KMS-11 (cell line): Measurements from ENCODE around the gene PIK3C2B.

ENCODE experiments used
- H2AFZ ChIP-seq: fragments of 200-600 bp; sonication (generic); 2 replicates; pipeline ENCODE4 v1.6.1; 2016; ENCODE audit warnings: antibody characterized with exemption, mixed run types, low read depth
- H3K27ac ChIP-seq: fragments of 200-600 bp; sonication (generic); 2 replicates; pipeline ENCODE4 v1.6.1; 2016; ENCODE audit warnings: mild to moderate bottlenecking, mixed run types
- H3K27me3 ChIP-seq: fragments of 200-600 bp; sonication (generic); 2 replicates; pipeline ENCODE4 v1.6.1; 2017; ENCODE audit warnings: mild to moderate bottlenecking, low read depth, mixed run types, moderate library complexity; ENCODE audit not compliant: insufficient read depth
- H3K36me3 ChIP-seq: fragments of 200-600 bp; sonication (generic); 2 replicates; pipeline ENCODE4 v1.6.1; 2017; ENCODE audit warnings: mild to moderate bottlenecking, mixed run types; ENCODE audit not compliant: insufficient read depth
- H3K4me1 ChIP-seq: fragments of 200-600 bp; sonication (generic); 2 replicates; pipeline ENCODE4 v1.6.1; 2016; ENCODE audit warnings: mild to moderate bottlenecking, low read depth, mixed run types; ENCODE audit not compliant: poor library complexity, severe bottlenecking
- H3K4me2 ChIP-seq: fragments of 200-600 bp; sonication (generic); 2 replicates; pipeline ENCODE4 v1.7.0; 2016; ENCODE audit warnings: mild to moderate bottlenecking, mixed run types
- H3K4me3 ChIP-seq: fragments of 200-600 bp; sonication (generic); IDR thresholded peaks from 2 replicates; pipeline ENCODE4 v1.6.1; 2017; ENCODE audit warnings: low read depth, low read length, mixed read lengths; ENCODE audit not compliant: insufficient read depth
- H3K79me2 ChIP-seq: fragments of 200-600 bp; sonication (generic); 2 replicates; pipeline ENCODE4 v1.6.1; 2016; ENCODE audit warnings: low read depth, mixed run types; ENCODE audit not compliant: insufficient read depth
- H3K9ac ChIP-seq: fragments of 200-600 bp; sonication (generic); 2 replicates; pipeline ENCODE4 v1.6.1; 2016; ENCODE audit warnings: mild to moderate bottlenecking, mixed run types
- H4K20me1 ChIP-seq: fragments of 200-600 bp; sonication (generic); 2 replicates; pipeline ENCODE4 v1.6.1; 2016; ENCODE audit warnings: mild to moderate bottlenecking, mixed run types; ENCODE audit not compliant: insufficient read depth
- TF ChIP-seq, protein P1 (sequence below): fragments of 200-600 bp; sonication (generic); conservative IDR thresholded peaks from 2 replicates; pipeline ENCODE4 v1.6.1; 2017; ENCODE audit warnings: low read depth, mild to moderate bottlenecking, antibody characterized with exemption, low read length, moderate library complexity, mixed read lengths

Gene PIK3C2B

DNA sequence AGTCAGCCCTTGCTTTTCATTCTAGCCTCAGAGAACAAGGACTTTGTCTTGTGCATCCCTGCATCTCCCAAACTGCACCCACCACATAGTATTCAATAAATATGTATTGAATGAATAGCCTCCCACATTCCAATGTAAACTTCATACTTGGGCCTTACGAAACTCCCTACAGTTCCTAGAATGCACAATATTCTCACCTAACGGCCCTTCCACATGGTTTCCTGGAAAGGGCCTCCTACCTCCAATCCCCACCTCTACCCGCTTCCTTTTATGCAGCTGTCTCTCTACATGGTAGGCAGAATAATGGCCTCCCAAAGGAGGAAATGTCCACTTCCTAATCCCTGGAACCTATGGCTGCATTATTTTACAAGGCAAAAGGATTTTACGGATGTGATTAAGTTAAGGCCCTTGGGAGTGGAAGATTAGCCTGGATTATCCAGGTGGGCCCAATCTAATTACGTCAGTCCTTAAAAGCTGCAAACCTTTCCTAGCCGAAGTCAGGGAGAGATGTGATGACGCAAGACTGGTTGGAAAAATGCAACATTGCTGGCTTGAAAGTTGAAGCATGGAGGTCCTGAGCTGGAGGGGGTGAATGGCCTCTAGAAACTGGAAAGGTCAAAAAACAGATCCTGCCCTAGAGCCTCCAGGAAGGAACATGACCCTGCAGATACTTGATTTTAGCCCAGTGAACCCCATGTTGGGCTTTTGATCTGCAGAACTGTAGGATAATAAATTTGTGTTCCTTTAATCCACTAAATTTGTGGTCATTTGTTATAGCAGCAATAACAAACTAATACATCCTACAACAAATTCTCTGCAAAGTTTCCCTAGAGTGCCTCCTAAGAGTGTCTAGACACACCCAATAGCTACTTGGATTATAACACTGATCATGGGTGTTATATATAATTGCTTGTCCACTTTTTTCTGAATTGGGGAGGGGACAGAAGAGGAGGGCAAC is 5.2 kb upstream of the PIK3C2B start:
- Histone ChIP-seq H3K4me1 (peaks cover 15% of the 10 kb centered on the region), H3K4me3 (no peak overlapping the region), H3K27ac (no peak overlapping the region), H3K36me3 (no peaks in the 10 kb centered on the region), H2AFZ (no peak overlapping the region), H3K27me3 (no peaks in the 10 kb centered on the region), H3K9ac (no peak overlapping the region), H4K20me1 (no peaks in the 10 kb centered on the region), H3K4me2 (no peak overlapping the region), H3K79me2 (no peaks in the 10 kb centered on the region)
- TF ChIP-seq, protein P1, sequence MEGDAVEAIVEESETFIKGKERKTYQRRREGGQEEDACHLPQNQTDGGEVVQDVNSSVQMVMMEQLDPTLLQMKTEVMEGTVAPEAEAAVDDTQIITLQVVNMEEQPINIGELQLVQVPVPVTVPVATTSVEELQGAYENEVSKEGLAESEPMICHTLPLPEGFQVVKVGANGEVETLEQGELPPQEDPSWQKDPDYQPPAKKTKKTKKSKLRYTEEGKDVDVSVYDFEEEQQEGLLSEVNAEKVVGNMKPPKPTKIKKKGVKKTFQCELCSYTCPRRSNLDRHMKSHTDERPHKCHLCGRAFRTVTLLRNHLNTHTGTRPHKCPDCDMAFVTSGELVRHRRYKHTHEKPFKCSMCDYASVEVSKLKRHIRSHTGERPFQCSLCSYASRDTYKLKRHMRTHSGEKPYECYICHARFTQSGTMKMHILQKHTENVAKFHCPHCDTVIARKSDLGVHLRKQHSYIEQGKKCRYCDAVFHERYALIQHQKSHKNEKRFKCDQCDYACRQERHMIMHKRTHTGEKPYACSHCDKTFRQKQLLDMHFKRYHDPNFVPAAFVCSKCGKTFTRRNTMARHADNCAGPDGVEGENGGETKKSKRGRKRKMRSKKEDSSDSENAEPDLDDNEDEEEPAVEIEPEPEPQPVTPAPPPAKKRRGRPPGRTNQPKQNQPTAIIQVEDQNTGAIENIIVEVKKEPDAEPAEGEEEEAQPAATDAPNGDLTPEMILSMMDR: no peak

DNA sequence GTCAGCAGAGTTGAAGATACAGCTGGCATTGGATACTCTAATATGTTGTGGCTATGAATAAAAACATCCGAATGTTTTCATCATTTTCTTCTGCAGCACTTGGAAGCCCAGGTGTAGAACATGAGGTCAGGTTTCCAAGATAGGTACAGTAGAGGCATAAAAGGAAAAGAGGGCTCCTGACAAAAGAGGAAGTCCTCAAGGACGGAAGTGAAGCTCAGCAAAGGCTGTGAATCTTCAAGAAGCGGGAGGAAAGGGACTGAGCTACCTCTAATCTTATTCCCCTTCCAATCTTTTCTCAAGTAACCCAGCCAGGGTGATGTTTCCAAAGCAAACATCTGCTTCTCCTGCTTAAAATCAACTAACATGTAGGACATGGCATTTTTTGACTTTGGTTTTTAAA is 4.4 kb upstream of the PIK3C2B start:
- H4K20me1 ChIP-seq: no peaks in the 10 kb centered on the region
- no peaks in the 10 kb centered on the region for H3K27me3 ChIP-seq
- no peak overlapping the region for H3K4me2 ChIP-seq
- H3K27ac ChIP-seq: no peak overlapping the region
- H2AFZ ChIP-seq: no peak overlapping the region
- H3K4me1 ChIP-seq: peaks cover 15% of the 10 kb centered on the region
- H3K4me3 ChIP-seq: no peak overlapping the region
- H3K36me3 ChIP-seq: no peaks in the 10 kb centered on the region
- H3K9ac ChIP-seq: no peak overlapping the region
- H3K79me2 ChIP-seq: no peaks in the 10 kb centered on the region
- TF ChIP-seq, protein P1: no peak

DNA sequence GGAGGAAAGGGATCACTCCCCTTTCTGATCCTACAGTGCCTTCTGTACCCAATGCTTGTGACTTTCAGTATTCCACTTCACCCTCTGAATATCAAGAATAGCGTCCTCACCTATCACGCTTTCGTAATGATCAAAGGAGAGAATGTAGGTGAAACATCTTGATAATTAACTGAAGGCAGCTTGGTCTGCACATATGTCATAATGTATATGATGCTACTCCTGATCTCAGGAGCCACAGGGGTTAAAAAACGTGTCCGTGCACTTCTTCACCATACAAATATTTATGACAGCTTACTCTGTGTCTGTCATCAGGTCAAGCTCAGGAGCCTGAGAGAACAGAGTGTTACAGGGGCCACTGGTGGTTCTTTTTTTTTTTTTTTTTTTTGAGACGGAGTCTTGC is 1.2 kb upstream of the PIK3C2B start:
- Histone ChIP-seq H2AFZ (peak overlapping the region; percentile 94; the same call in 1 of the 2 replicates), H3K27ac (no peak overlapping the region), H3K27me3 (no peaks in the 10 kb centered on the region), H3K4me3 (no peak overlapping the region), H3K9ac (no peak overlapping the region), H4K20me1 (no peaks in the 10 kb centered on the region), H3K79me2 (peaks cover 4% of the 10 kb centered on the region; the same call in 1 of the 2 replicates), H3K36me3 (no peaks in the 10 kb centered on the region), H3K4me2 (peak overlapping the region; percentile 64), H3K4me1 (peaks cover 18% of the 10 kb centered on the region)
- TF ChIP-seq, protein P1: no peak

DNA sequence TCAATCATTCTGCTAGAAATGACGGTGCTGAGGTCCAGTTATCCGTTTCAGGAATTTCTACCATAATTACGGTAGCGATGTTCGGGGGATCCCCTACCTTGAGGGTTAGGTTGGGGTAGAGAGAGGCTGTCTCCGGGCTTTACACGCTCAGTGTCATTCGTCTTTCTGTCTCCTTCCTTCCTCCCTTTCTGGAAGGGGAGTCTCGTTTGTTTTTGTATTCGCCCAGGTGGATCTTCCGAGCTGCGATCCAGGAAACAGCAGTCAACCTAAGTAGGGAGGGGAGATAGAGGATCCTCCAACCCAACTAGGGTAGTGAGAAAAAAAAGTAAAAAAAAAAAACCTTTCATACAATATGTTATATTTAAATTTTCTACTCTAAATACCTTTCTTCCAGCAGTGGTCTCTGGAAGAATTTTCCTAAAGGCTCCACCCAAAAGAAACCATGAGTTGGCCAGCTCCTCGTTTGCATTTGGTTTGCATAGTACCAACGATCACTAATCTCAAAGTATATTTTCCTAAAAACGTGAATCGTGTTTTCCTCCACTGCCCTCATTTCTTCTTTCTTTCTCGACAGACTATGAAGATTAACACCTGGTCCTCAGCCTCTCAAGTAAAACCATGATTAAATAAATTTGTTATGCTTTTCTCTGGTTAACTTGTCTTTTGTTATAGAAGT is 611 bp upstream of the PIK3C2B start:
- no peaks in the 10 kb centered on the region for H3K27me3 ChIP-seq
- peak overlapping the region; percentile 64 for H3K4me2 ChIP-seq
- H3K27ac ChIP-seq: peak overlapping the region; percentile 80; the same call in 1 of the 2 replicates

More for the DNA sequence above, 611 bp upstream of the PIK3C2B start:
- no peaks in the 10 kb centered on the region for H4K20me1 ChIP-seq
- peaks cover 18% of the 10 kb centered on the region for H3K4me1 ChIP-seq
- peak overlapping the region; percentile 84 for H3K4me3 ChIP-seq
- TF ChIP-seq, protein P1: no peak
- peak overlapping the region; percentile 78; the same call in 1 of the 2 replicates for H3K9ac ChIP-seq
- H3K79me2 ChIP-seq: peaks cover 4% of the 10 kb centered on the region; the same call in 1 of the 2 replicates
- no peaks in the 10 kb centered on the region for H3K36me3 ChIP-seq
- peak overlapping the region; percentile 94 for H2AFZ ChIP-seq
